EL (cell line): ENCODE results near the gene HSDL1.
A peak's percentile ranks its signal among the peaks of the same experiment; 100 is the strongest.
"Not testable (repeated sequence)": the region's sequence is repeated elsewhere in the genome, so short reads cannot be mapped to it uniquely, and the experiment has no call there.

Experiments used
- DNase-seq: peaks from one replicate; pipeline ENCODE4 v3.0.0-alpha.2; 2016

The HSDL1 gene

GRCh38 chr16:84137769-84138357 is 7.1 kb downstream of the HSDL1 start:
- DNase-seq = no peak

DNA sequence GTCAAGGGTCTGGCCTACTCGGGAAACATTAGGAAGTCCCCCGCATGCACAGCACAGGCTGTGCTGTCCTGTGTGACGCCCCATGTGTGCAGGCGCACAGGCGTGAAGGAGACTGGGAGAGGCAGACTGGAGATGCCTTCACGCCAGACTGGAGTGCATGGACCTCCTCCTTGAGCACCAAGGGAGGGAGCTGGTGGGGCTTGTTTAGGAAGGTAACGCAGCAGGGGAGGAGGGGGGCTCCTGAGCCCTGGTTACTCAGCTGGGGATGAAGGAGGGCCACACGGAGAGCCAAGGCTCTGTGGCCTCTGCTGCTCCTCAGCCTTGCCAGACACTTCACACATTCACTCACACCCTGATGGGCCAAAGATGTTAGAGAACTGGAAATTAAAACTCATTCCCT is 7.7 kb downstream of the HSDL1 start:
- DNase-seq = no peak

DNA sequence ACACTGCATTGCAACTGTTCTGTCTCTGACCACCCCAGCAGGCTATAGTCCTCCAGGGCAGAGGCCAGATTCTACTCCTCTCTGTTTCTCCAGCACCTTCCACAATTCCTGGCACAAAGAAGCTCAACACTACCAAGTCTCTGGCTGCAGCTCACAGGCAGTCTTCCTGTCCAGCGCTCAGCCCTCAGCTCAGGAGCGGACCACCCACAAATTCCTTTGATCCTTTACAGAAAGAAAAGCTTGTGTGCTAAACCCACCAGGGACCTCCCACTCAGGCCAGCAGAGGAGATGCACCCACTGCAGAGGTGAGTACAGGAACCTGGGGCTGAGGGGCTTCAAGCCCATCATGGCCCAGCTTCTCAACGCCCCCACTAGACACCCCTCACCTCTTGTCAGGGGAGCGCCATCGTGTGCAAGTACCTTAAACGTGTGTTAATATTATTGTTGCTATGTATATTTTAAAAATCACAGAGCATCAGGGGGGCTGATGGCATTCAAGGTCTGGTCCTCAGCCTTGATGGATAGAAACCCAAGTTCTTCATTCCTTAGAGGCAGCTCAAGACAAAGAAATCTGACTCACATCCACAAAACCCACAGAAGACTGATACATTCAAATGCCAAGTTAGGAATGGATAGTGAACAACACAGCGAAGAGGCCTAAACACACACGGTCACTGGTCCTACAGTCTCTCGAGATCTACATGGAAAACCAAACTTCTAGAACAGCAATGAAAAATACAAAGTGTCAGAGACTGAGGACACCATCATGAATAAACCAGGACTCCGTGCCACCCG is 8.4 kb downstream of the HSDL1 start:
- no peak for DNase-seq

DNA sequence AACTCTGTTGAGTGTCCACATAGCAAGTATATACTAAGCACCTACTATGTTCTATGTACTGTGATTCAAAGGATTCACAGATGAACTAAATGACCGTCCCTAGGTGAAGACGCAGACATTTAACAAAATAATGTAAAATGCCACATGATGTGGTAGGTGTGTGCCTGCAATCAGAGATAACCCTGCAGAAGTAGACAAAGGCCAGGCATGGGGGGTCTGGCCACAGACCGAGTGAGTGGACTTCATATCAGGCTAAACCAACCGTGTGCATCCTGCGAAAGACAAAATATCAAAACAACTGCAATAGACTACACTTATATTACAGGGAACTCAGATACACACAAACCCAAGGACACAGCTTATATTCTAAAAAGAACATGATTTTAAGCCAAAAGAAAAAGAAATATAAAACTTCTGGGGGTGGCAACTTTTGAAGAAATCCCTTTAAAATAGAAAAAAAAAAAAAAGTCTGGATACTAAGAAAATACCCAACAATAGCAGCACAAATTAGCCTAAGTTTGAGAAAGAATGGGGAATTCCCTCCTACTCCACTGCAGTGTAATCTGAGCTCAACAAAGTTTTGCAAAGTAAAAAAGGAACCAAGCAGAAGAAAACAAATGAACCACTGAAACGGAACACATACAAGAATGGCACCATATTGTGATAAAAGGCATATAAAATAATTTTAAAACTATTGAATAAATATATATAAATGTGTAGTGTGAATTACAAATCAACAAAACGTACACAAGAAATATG is 12.3 kb downstream of the HSDL1 start:
- DNase-seq = no peak

DNA sequence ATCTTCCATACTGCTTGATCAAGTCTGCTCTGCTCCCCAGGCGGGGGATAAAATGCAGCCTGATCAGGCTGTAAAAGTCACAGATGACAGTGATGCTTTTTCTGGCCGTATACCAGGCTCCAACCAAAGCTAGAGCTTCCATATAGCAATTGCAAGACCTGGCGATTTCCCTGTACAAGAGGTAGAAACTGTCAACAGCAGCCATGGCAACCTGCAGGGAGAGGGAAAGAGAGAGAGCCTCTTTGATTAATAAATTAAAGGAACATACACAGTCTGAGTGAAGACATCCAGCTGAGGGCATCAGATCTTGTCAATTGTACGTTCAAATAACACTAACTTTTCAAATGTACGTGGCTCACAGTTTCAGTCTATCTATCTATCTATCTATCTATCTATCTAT is 13.9 kb downstream of the HSDL1 start:
- DNase-seq = no peak

DNA sequence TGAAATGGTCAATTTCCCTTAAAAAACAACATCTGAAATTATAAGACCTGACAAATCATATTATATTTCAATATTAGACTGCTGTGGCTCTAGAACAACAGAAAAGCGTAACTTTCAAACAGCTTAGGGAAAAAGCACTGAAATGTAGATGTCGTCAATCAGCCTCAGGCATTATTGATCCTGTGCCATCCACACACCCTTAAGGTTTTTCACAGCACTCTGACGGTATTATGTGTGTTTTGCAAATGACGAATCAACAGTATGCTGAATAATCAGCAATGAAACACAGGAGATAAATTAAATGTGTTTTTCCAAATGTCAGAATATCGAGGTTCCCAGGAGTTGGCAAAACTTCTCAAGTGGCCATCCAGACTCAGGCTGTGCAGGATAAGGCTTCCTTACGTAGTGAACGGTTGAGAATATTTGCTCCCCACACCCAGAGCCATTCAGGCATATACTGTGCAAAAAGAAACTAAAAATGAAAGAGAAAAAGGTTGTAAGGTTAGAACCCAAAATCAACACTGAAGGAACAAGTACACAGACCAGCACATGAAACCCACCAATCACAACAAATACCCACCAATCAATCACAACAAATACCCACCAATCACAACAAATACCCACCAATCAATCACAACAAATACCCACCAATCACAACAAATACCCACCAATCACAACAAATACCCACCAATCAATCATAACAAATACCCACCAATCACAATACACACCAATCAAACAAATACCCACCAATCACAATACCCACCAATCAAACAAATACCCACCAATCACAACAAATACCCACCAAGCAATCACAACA is 20.5 kb downstream of the HSDL1 start:
- DNase-seq = no peak

GRCh38 chr16:84121007-84121406 is 24.0 kb downstream of the HSDL1 start:
- no peak for DNase-seq

GRCh38 chr16:84120023-84120422 is 25.0 kb downstream of the HSDL1 start:
- DNase-seq = no peak

- DNase-seq = no peak
Observed at GRCh38 chr16:84119368-84119767, 25.6 kb downstream of the HSDL1 start.

- DNase-seq = not testable (repeated sequence)
Observed at GRCh38 chr16:84118315-84118714, 26.7 kb downstream of the HSDL1 start.

DNA sequence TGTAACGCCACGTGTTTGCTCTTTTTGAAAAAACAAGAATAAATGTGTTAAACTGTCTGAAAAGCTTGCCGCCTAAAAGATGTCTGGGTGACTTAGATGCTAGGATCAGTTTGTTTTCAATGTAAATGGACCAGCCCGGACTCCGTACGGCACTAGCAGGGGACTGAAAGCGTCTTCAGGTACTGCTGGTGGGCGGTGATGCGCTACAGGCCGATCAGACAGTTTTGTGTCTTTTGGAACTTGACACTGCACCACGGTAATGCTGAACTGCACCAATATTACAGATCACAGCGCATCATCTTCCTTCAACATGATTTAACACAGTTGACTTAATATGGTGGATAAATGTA is 27.5 kb downstream of the HSDL1 start:
- no peak for DNase-seq

DNA sequence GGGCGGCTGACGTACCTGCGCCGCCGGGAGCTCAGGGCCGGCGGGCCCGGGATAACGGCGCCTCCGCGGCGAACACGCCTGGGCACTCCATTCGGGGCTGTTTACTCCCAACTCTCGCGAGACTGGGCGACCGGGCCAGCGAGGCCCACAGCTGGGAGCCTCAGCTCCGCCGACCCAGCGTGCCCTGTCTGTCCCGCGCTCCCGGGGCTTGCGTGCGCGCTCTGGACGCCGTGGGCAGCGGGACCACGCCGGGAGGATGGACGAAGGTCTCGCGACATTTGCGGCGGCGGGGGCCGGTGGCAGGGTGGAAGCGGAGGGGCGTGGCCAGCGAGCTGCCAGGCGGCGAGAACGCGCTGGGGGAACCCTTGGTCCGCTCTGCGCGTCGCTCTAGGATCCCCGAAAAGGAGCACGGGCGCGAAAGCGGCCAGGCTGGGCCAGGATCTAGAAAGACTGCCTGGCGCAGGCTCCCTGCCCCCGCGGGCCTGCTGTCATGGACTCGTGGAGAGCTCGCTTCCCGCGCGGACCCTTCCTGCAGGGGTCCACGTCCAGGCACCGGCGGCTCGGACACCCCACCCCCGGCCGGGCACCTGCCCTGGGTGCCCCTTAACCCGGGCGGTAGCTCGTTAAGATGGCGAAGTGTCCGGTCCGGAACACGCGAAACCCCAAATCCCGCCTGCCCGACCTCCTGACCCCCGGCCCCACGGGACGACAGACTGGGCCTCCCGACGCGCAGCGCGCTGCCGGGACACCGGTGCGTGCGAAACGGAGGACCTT is 28.1 kb downstream of the HSDL1 start, which contains the start of gene MBTPS1:
TSS of gene MBTPS1 (minus strand) at position 223 of the 774 bp plus-strand sequence. CDS start 15,159 bp downstream, outside the sequence.
- peak; percentile 98 for DNase-seq

DNA sequence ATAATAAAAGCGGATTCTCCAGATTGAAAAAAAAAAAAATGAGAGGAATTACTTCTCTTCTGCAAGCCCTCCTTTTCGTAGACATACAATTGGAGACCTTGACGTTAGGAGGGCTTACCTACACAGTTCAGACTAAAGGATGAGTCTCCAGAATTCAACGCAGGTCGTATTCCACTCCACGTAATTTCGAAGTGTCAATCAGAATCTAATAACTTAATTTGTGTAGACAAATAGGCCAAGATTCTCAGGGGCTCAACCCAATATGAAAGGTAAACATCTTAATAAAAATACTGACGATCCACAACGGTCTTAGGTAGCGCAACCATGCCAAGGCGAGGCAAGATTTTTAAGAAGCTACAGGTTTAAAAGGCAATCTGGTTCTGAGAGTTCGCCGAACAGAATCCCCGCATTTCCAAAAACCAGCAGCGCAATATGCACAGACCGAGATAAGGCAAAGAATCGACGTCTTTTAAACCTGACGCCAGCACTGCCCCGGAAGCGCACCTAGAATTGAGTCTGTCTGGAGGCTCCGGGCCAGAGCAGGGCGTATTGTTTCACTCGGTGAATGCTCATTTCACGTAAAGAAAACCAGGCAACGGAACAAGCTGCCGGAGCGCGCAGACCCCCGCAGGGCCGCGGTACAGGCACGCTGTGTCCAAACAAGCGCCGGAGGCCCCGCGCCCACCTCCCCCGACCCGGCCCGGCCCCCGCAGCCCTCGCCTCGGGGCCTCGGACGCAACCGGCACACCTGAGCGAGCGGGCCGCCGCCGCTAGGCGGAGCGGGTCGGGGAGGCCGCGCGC is 28.9 kb downstream of the HSDL1 start:
- DNase-seq = peak; percentile 46

GRCh38 chr16:84111949-84112348 is 33.0 kb downstream of the HSDL1 start:
- not testable (repeated sequence) for DNase-seq

DNA sequence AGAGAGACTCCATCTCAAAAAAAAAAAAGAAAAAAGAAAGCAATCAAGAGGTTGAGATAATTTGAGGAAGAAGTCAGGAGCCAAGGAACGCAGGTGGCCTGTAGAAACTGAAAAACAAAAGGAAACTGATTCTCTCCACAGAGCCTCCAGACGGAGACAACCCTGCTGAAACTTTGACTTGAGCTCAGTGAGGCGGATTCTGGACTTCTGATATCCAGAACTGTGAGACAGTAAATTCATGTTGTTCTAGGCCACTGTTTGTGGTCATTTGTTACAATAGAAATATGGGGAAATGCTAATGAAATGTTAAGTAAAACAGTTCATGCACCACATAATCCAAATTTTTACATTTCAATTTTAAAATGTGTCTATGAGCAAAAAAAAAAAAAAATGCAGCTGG is 33.5 kb downstream of the HSDL1 start:
- DNase-seq = no peak

GRCh38 chr16:84110527-84110926 is 34.5 kb downstream of the HSDL1 start:
- no peak for DNase-seq

GRCh38 chr16:84109598-84110335 is 35.2 kb downstream of the HSDL1 start:
- no peak for DNase-seq

DNA sequence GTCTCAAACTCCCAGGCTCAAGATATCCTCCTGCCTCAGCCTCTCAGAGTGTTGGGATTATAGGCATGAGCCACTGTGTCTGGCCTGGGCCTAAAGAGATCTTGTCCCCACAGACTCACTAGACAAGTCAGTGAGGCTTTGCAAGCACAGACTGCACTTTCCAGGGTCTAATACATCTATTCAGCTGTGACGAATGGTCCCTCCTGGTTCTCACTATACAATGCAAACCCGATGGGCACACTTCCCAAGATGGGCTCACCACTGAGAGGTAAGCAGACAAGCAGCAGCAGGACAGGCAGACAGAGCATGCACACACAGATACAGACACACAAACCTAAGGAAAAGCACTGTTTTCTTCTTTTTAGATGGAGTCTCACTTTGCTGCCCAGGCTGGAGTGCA is 37.1 kb downstream of the HSDL1 start:
- no peak for DNase-seq

DNA sequence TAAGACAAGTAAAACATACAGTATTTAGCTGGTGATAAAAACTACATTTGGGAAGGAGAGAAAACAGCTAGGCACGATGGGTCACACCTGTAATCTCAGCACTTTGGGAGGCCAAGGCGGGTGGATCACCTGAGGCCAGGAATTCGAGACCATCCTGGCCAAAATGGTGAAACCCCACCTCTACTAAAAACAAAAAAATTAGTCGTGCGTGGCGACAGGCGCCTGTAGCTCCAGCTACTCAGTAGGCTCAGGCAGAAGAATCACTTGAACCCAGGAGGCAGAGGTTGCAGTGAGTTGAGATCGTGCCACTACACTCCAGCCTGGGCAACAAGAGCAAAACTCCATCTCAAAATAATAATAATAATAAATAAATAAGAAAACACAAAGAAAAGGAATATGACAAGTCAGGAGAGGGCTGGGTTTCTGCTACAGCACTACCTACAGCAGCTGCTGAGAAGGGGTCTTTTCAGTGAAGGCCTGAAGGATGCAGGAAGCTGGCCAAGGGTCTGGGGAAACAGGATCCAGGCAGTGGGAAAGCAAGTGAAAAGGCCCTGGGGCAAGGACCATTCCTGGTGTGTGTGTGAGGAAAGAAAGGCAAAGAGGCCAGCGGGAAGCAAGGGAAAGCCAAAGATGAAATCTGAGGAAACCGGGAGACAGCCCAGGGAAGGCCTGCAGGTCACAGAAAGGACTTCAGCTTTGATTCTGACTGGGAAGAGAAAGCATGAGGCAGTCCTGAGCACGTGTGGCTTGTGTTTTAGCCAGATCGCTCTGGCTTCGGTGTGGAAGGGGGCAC is 38.8 kb downstream of the HSDL1 start:
- no peak for DNase-seq
